PC-9 (cell line): Measurements from ENCODE around the gene PARM1.

ENCODE experiments used
- CTCF ChIP-seq: fragments of 200-600 bp; sonication (generic); conservative IDR thresholded peaks from 2 replicates; pipeline ENCODE4 v1.6.1; 2017; ENCODE audit warnings: mixed run types, antibody characterized with exemption, mild to moderate bottlenecking, moderate library complexity
- EZH2 ChIP-seq: fragments of 200-600 bp; sonication (generic); IDR thresholded peaks from 2 replicates; pipeline ENCODE4 v1.8.0; 2017; ENCODE audit warnings: antibody characterized with exemption, low read depth

- no peak for TF ChIP-seq CTCF
- TF ChIP-seq EZH2 = no peak
Observed at GRCh38 chr4:75048208-75048879, 115.4 kb downstream of the PARM1 start.
